RPMI8226 (cell line): ENCODE measurements around the gene SNTA1.
"Not testable (repeated sequence)": the region's sequence is repeated elsewhere in the genome, so short reads cannot be mapped to it uniquely, and the experiment has no call there.

Source experiments
- DNase-seq: peaks from one replicate; pipeline ENCODE4 v3.0.0-alpha.2; 2015

Gene SNTA1

GRCh38 chr20:33443512-33444239, at the start of gene SNTA1:
SNTA1 (minus strand) TSS chr20:33443763; CDS start chr20:33443620, 143 bp downstream.
- DNase-seq = peak; percentile 95

- no peak for DNase-seq
Observed at GRCh38 chr20:33490934-33491656, 47.5 kb upstream of the SNTA1 start.

- DNase-seq = no peak
Observed at GRCh38 chr20:33490023-33490933, 46.7 kb upstream of the SNTA1 start, which contains the start of gene CBFA2T2. CBFA2T2 (plus strand) TSS chr20:33490096; CDS start chr20:33490268, 172 bp downstream.

GRCh38 chr20:33489495-33490022, 46.0 kb upstream of the SNTA1 start:
- DNase-seq = peak; percentile 98

GRCh38 chr20:33488661-33489494, 45.3 kb upstream of the SNTA1 start:
- DNase-seq = not testable (repeated sequence)

GRCh38 chr20:33488201-33488600, 44.6 kb upstream of the SNTA1 start:
- no peak for DNase-seq

GRCh38 chr20:33483186-33483585, 39.6 kb upstream of the SNTA1 start:
- not testable (repeated sequence) for DNase-seq

GRCh38 chr20:33482581-33482980, 39.0 kb upstream of the SNTA1 start:
- DNase-seq = no peak

GRCh38 chr20:33481431-33481941, 37.9 kb upstream of the SNTA1 start:
- no peak for DNase-seq

GRCh38 chr20:33480048-33480447, 36.5 kb upstream of the SNTA1 start:
- DNase-seq = no peak

- peak; percentile 66 for DNase-seq
Observed at GRCh38 chr20:33477386-33478234, 34.0 kb upstream of the SNTA1 start.

GRCh38 chr20:33475381-33476152, 32.0 kb upstream of the SNTA1 start:
- DNase-seq = no peak

GRCh38 chr20:33474963-33475362, 31.4 kb upstream of the SNTA1 start:
- no peak for DNase-seq

GRCh38 chr20:33474097-33474873, 30.7 kb upstream of the SNTA1 start:
- DNase-seq = no peak

- no peak for DNase-seq
Observed at GRCh38 chr20:33472868-33473435, 29.4 kb upstream of the SNTA1 start.

- no peak for DNase-seq
Observed at GRCh38 chr20:33470866-33471265, 27.3 kb upstream of the SNTA1 start.

- no peak for DNase-seq
Observed at GRCh38 chr20:33470457-33470856, 26.9 kb upstream of the SNTA1 start.

- DNase-seq = no peak
Observed at GRCh38 chr20:33466303-33466646, 22.7 kb upstream of the SNTA1 start.
